OCI-LY1 (cell line): Measurements from ENCODE around the gene RXFP3.

Source experiments
- H2AFZ ChIP-seq: fragments of 200-600 bp; sonication (generic), shearing (Covaris generic); 2 replicates; pipeline ENCODE4 v1.6.0; 2014; ENCODE audit warnings: antibody characterized with exemption, mild to moderate bottlenecking, low read length
- H3F3A ChIP-seq: fragments of 200-600 bp; sonication (generic), shearing (Covaris generic); 2 replicates; pipeline ENCODE4 v1.6.0; 2014; ENCODE audit warnings: mild to moderate bottlenecking, antibody characterized with exemption, low read length, moderate library complexity; ENCODE audit not compliant: insufficient read depth
- H3K27ac ChIP-seq: fragments of 200-600 bp; sonication (generic); 2 replicates; pipeline ENCODE4 v1.5.1; 2014; ENCODE audit warnings: low read length, mixed run types, mild to moderate bottlenecking, low read depth; ENCODE audit not compliant: poor library complexity, severe bottlenecking
- H3K27me3 ChIP-seq: fragments of 200-600 bp; sonication (generic); 2 replicates; pipeline ENCODE4 v1.6.0; 2014; ENCODE audit warnings: antibody characterized with exemption, mild to moderate bottlenecking, low read length, moderate library complexity; ENCODE audit not compliant: insufficient read depth
- H3K36me3 ChIP-seq: fragments of 200-600 bp; sonication (generic); 2 replicates; pipeline ENCODE4 v1.6.1; 2014; ENCODE audit warnings: mild to moderate bottlenecking, antibody characterized with exemption, low read length, moderate library complexity, mixed read lengths; ENCODE audit not compliant: insufficient read depth
- H3K4me1 ChIP-seq: fragments of 200-600 bp; sonication (generic); 2 replicates; pipeline ENCODE4 v1.5.1; 2014; ENCODE audit warnings: mild to moderate bottlenecking, low read length, moderate library complexity; ENCODE audit not compliant: insufficient read depth, severe bottlenecking
- H3K4me2 ChIP-seq: fragments of 200-600 bp; sonication (generic), shearing (Covaris generic); 2 replicates; pipeline ENCODE4 v1.6.1; 2014; ENCODE audit warnings: low read length
- H3K4me3 ChIP-seq: fragments of 200-600 bp; sonication (generic); 2 replicates; pipeline ENCODE4 v1.5.1; 2014; ENCODE audit warnings: low read length, low read depth, mild to moderate bottlenecking, mixed read lengths; ENCODE audit not compliant: poor library complexity, severe bottlenecking
- H3K79me2 ChIP-seq: fragments of 200-600 bp; shearing (Covaris generic); 2 replicates; pipeline ENCODE4 v1.6.1; 2016; ENCODE audit warnings: mixed run types, low read length, mixed read lengths; ENCODE audit not compliant: insufficient read depth
- H3K9ac ChIP-seq: fragments of 200-600 bp; sonication (generic), shearing (Covaris generic); 2 replicates; pipeline ENCODE4 v1.6.1; 2014; ENCODE audit warnings: mild to moderate bottlenecking, low read length, mixed read lengths
- H3K9me2 ChIP-seq: fragments of 200-600 bp; sonication (generic), shearing (Covaris generic); 2 replicates; pipeline ENCODE4 v1.6.1; 2014; ENCODE audit warnings: low read depth, mild to moderate bottlenecking, low read length, mixed read lengths
- H3K9me3 ChIP-seq: fragments of 200-600 bp; shearing (Covaris generic); 2 replicates; pipeline ENCODE4 v1.6.1; 2014; ENCODE audit warnings: low read length, mixed read lengths
- H4K20me1 ChIP-seq: fragments of 200-600 bp; sonication (generic), shearing (Covaris generic); 2 replicates; pipeline ENCODE4 v1.6.0; 2016; ENCODE audit warnings: mild to moderate bottlenecking, low read length; ENCODE audit not compliant: insufficient read depth
- CTCF ChIP-seq: fragments of 200-600 bp; sonication (generic), shearing (Covaris generic); IDR thresholded peaks from 2 replicates; pipeline ENCODE4 v1.5.1; 2017; ENCODE audit warnings: mild to moderate bottlenecking, antibody characterized with exemption, low read length, moderate library complexity, mixed read lengths
- EZH2 ChIP-seq: fragments of 200-600 bp; sonication (generic), shearing (Covaris generic); IDR thresholded peaks from 2 replicates; pipeline ENCODE4 v1.8.0; 2017; ENCODE audit warnings: borderline replicate concordance, mixed run types, mild to moderate bottlenecking, antibody characterized with exemption, low read length, moderate library complexity, mixed read lengths

The RXFP3 gene

GRCh38 chr5:33968211-33969005 lies 32.2 kb downstream of the RXFP3 start:
- Histone ChIP-seq H3K4me2 (no peak overlapping the region), H3F3A (no peaks in the 10 kb centered on the region), H3K4me1 (no peaks in the 10 kb centered on the region), H4K20me1 (no peaks in the 10 kb centered on the region), H3K4me3 (no peak overlapping the region), H3K9ac (no peak overlapping the region), H3K79me2 (no peaks in the 10 kb centered on the region), H2AFZ (no peak overlapping the region), H3K27me3 (no peaks in the 10 kb centered on the region), H3K36me3 (no peaks in the 10 kb centered on the region), H3K9me3 (no peaks in the 10 kb centered on the region), H3K27ac (no peak overlapping the region), H3K9me2 (no peaks in the 10 kb centered on the region)
- TF ChIP-seq CTCF (no peak), EZH2 (no peak)

DNA sequence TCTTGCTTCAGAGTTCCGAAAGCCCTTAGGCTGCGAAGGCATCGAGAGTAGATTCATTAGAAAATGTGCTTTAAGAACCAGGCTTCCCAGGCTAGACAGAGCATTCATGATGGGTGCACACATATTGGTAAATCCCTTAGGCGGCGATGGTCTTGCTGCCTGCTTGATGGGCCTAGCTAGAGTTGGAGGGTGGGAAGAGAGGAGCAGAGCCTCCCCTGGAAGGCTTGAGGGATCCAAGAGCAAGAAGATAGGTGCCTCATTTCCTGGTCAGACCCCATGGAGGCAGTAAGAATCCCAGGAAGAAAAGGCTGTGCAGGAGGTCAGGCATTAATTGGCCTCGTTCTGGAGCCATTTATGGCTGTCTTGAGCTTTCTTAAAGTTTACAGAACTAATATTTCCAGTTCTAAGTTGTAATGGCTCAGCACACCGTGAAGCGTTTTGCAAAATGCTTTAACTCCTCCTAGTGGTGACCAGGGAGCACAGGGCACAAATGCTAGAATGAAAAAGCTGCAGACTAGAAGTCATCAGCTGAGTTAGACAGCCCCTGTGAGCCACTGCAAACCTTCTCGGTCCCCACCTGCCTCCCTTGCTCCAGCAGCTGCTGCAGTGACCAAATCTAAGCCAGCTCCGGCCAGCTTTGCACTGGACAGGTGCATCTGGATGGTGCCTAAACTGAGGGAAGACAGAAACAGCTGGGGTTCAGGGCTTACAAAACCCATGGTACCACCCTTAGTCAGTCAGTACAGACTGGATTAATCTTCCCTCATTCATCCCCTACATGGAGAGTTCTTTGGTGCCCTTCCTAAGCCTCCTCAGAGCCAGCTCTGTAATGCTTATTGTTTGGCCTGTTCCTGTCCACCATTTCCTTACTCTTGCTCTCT lies 33.6 kb downstream of the RXFP3 start:
- Histone ChIP-seq H3K9me3 (no peaks in the 10 kb centered on the region), H3K79me2 (no peaks in the 10 kb centered on the region), H3K9me2 (no peaks in the 10 kb centered on the region), H3K4me1 (no peaks in the 10 kb centered on the region), H3K27me3 (no peaks in the 10 kb centered on the region), H3F3A (no peaks in the 10 kb centered on the region), H2AFZ (no peak overlapping the region), H3K9ac (no peak overlapping the region), H3K36me3 (no peaks in the 10 kb centered on the region), H4K20me1 (no peaks in the 10 kb centered on the region), H3K4me3 (no peak overlapping the region), H3K4me2 (no peak overlapping the region), H3K27ac (no peak overlapping the region)
- TF ChIP-seq CTCF: peak; percentile 66
- no peak for TF ChIP-seq EZH2

GRCh38 chr5:33973271-33973670 lies 37.1 kb downstream of the RXFP3 start:
- TF ChIP-seq EZH2: no peak
- TF ChIP-seq CTCF: no peak
- Histone ChIP-seq H3K9me3 (no peaks in the 10 kb centered on the region), H3K4me3 (no peak overlapping the region)

More at GRCh38 chr5:33973271-33973670, 37.1 kb downstream of the RXFP3 start:
- Histone ChIP-seq H3K27me3 (no peaks in the 10 kb centered on the region), H3K79me2 (no peaks in the 10 kb centered on the region), H3K27ac (no peak overlapping the region), H2AFZ (no peak overlapping the region), H3K9ac (no peak overlapping the region), H3K9me2 (no peaks in the 10 kb centered on the region), H3K36me3 (no peaks in the 10 kb centered on the region), H3F3A (no peaks in the 10 kb centered on the region), H3K4me1 (no peaks in the 10 kb centered on the region), H3K4me2 (no peak overlapping the region), H4K20me1 (no peaks in the 10 kb centered on the region)
